GM12878 (cell line): ENCODE measurements around the gene SLC6A17. TPM values are rescaled to one million over a fixed set of nuclear protein-coding genes. Genes with fewer than 3 reads are reported as not detected.

Experiments used
- ATF3 ChIP-seq: IDR thresholded peaks from 2 replicates; pipeline ENCODE4 v1.6.1; 2011; ENCODE audit warnings: low read depth, mild to moderate bottlenecking, low read length, moderate library complexity, borderline replicate concordance; ENCODE audit errors: extremely low read depth
- BCL11A ChIP-seq: IDR thresholded peaks from 2 replicates; pipeline ENCODE4 v1.6.1; 2011; ENCODE audit warnings: low read depth, low read length
- MTA3 ChIP-seq: IDR thresholded peaks from 2 replicates; pipeline ENCODE4 v1.6.1; 2012; ENCODE audit warnings: low read length, inconsistent platforms, borderline replicate concordance
- MYC ChIP-seq: IDR thresholded peaks from 2 replicates; pipeline ENCODE4 v1.6.1; 2011; ENCODE audit warnings: mild to moderate bottlenecking, low read length, moderate library complexity, inconsistent platforms; ENCODE audit not compliant: insufficient read depth, insufficient replicate concordance, insufficient read length, severe bottlenecking
- NFIC ChIP-seq: IDR thresholded peaks from 2 replicates; pipeline ENCODE4 v1.6.1; 2012; ENCODE audit warnings: low read depth, mild to moderate bottlenecking, inconsistent platforms, low read length, moderate library complexity
- NR2F1 ChIP-seq: fragments of 450-650 bp; conservative IDR thresholded peaks from 2 replicates; pipeline ENCODE4 v1.6.1; 2017; ENCODE audit warnings: mild to moderate bottlenecking
- PBX3 ChIP-seq: IDR thresholded peaks from 2 replicates; pipeline ENCODE4 v1.6.1; 2011; ENCODE audit warnings: mild to moderate bottlenecking, low read depth, low read length, moderate library complexity; ENCODE audit not compliant: insufficient replicate concordance
- POLR2AphosphoS2 ChIP-seq: IDR thresholded peaks from 2 replicates; pipeline ENCODE4 v1.6.1; 2011; ENCODE audit warnings: low read depth, mild to moderate bottlenecking, low read length, improper control_type of control experiment, moderate library complexity
- PRDM15 ChIP-seq: fragments of 450-650 bp; formaldehyde crosslinking; IDR thresholded peaks from 2 replicates; pipeline ENCODE4 v1.4.0; 2020; ENCODE audit warnings: mild to moderate bottlenecking, moderate library complexity
- SMAD1 ChIP-seq: fragments of 450-650 bp; IDR thresholded peaks from 2 replicates; pipeline ENCODE4 v1.6.1; 2018; ENCODE audit warnings: mild to moderate bottlenecking, low read depth; ENCODE audit not compliant: partially characterized antibody
- SREBF2 ChIP-seq: IDR thresholded peaks from 2 replicates; pipeline ENCODE4 v1.6.1; 2012; ENCODE audit warnings: mild to moderate bottlenecking, low read length
- ZNF687 ChIP-seq: fragments of 450-650 bp; IDR thresholded peaks from 2 replicates; pipeline ENCODE4 v1.6.1; 2017; ENCODE audit warnings: mild to moderate bottlenecking, moderate library complexity
- polyA plus RNA-seq, 11 experiments: library from polyadenylated mRNA; depleted of rRNA in 4 of 11; unstranded in 6 of 11; stranded (reverse) in 5 of 11; fragments of >200 nt; fragmentation: Nextera tagmentation in 4 of 11; fragmentation: Illumina TruSeq in 1 of 11; extraction: Ambion mirVana in 4 of 11; extraction: Trizol in 1 of 11; gene quantifications; 1 replicate in 1 of 11; 2 replicates in 10 of 11; pipeline versions ENCODE4 v1.2.1 to v1.2.3, GENCODE V29; 2011 to 2016; ENCODE audit warnings: inconsistent platforms in 2 of 11, missing spikeins in 2 of 11, low read depth in 1 of 11
- total RNA-seq, 4 experiments: library from RNA; depleted of rRNA in 3 of 4; stranded (reverse); fragments of >200 nt in 3 of 4; fragmentation: Illumina TruSeq in 1 of 4; extraction: Trizol in 1 of 4; gene quantifications; 2 replicates each; pipeline versions ENCODE4 v1.2.1 to v1.2.3, GENCODE V29; 2013 to 2021

Gene SLC6A17
- total and polyA plus RNA-seq, 10 of the 15 experiments (the other 5 are each of a cell fraction or from before 2014, with no cell fraction given), result not detected

GRCh38 chr1:110250008-110250407 is 99.7 kb downstream of the SLC6A17 start (continued):
- TF ChIP-seq PRDM15 (CRISPR knock-in tag), result no peak
- no peak for TF ChIP-seq BCL11A
- TF ChIP-seq POLR2AphosphoS2, result no peak
- no peak for TF ChIP-seq ATF3
- no peak for TF ChIP-seq SMAD1
- no peak for TF ChIP-seq MTA3
- TF ChIP-seq PBX3, result no peak
- no peak for TF ChIP-seq SREBF2
- no peak for TF ChIP-seq NFIC
- TF ChIP-seq NR2F1, result no peak
- TF ChIP-seq ZNF687, result no peak
- TF ChIP-seq MYC, result no peak
